ENCODE results near the gene EXT2. TPM values are rescaled to one million over a fixed set of nuclear protein-coding genes. Genes with fewer than 3 reads are reported as not detected.

EXT2 gene
- total RNA-seq, 1 donor from 2014 or later: 24.5 TPM

GRCh38 chr11:44138286-44138685 is 42.8 kb downstream of the EXT2 start:
- DNase-seq: no peak
- no peaks in the 10 kb centered on the region for H3K27me3 ChIP-seq (ENCODE audit: low read depth)
- intact Hi-C loops (cut with micrococcal nuclease): loop anchor here (10.0 kb wide), 1 partner anchor 397 kb away; no protein-coding TSS in a partner anchor
- H3K4me3 ChIP-seq: no peak overlapping the region
- TF ChIP-seq CTCF (IDR thresholded peaks at IDR 0.05; ENCODE audit: borderline replicate concordance): no peak
- no peaks in the 10 kb centered on the region for H3K9me3 ChIP-seq (replicated peaks)
- peaks cover 4% of the 10 kb centered on the region for H3K36me3 ChIP-seq
- H3K27ac ChIP-seq (replicated peaks): peak overlapping the region; percentile 68
- peaks cover 59% of the 10 kb centered on the region for H3K4me1 ChIP-seq

GRCh38 chr11:44138980-44139379 is 43.5 kb downstream of the EXT2 start:
- Histone ChIP-seq H3K36me3 (peaks cover under 1% of the 10 kb centered on the region), H3K4me3 (no peak overlapping the region), H3K9me3 (replicated peaks) (no peaks in the 10 kb centered on the region), H3K27me3 (ENCODE audit: low read depth) (no peaks in the 10 kb centered on the region), H3K4me1 (peaks cover 59% of the 10 kb centered on the region), H3K27ac (replicated peaks) (peak overlapping the region; percentile 68)
- TF ChIP-seq CTCF (IDR thresholded peaks at IDR 0.05; ENCODE audit: borderline replicate concordance): no peak
- DNase-seq: no peak
- intact Hi-C loops (cut with micrococcal nuclease): loop anchor here (10.0 kb wide), 1 partner anchor 396 kb away; no protein-coding TSS in a partner anchor

- DNase-seq: no peak
- Histone ChIP-seq H3K27ac (replicated peaks) (peak overlapping the region; percentile 68), H3K36me3 (no peaks in the 10 kb centered on the region), H3K4me1 (peaks cover 67% of the 10 kb centered on the region), H3K9me3 (replicated peaks) (no peaks in the 10 kb centered on the region), H3K27me3 (ENCODE audit: low read depth) (no peaks in the 10 kb centered on the region), H3K4me3 (peak overlapping the region; percentile 3)
- TF ChIP-seq CTCF (IDR thresholded peaks at IDR 0.05; ENCODE audit: borderline replicate concordance): no peak
- intact Hi-C loops (cut with micrococcal nuclease): loop anchor here (10.0 kb wide), 1 partner anchor 395 kb away; no protein-coding TSS in a partner anchor
Measured at GRCh38 chr11:44139565-44140330, 44.3 kb downstream of the EXT2 start.

- Histone ChIP-seq H3K36me3 (no peaks in the 10 kb centered on the region), H3K9me3 (replicated peaks) (no peaks in the 10 kb centered on the region), H3K27me3 (ENCODE audit: low read depth) (no peaks in the 10 kb centered on the region), H3K4me3 (peak overlapping the region; percentile 3), H3K4me1 (peaks cover 73% of the 10 kb centered on the region), H3K27ac (replicated peaks) (peak overlapping the region; percentile 68)
- no peak for TF ChIP-seq CTCF (IDR thresholded peaks at IDR 0.05; ENCODE audit: borderline replicate concordance)
- DNase-seq: no peak
- intact Hi-C loops (cut with micrococcal nuclease): no loop called here
Measured at GRCh38 chr11:44140372-44140771, 44.9 kb downstream of the EXT2 start.

- Histone ChIP-seq H3K4me3 (no peak overlapping the region), H3K4me1 (peaks cover 77% of the 10 kb centered on the region), H3K9me3 (replicated peaks) (no peaks in the 10 kb centered on the region), H3K27me3 (ENCODE audit: low read depth) (no peaks in the 10 kb centered on the region), H3K36me3 (no peaks in the 10 kb centered on the region), H3K27ac (replicated peaks) (peak overlapping the region; percentile 68)
- intact Hi-C loops (cut with micrococcal nuclease): no loop called here
- DNase-seq: no peak
- TF ChIP-seq CTCF (IDR thresholded peaks at IDR 0.05; ENCODE audit: borderline replicate concordance): no peak
Measured at GRCh38 chr11:44140805-44141204, 45.3 kb downstream of the EXT2 start.
